Large intestine (tissue), 3 donors: ENCODE data around the gene PSMC1. TPM values are rescaled to one million over a fixed set of nuclear protein-coding genes. Genes with fewer than 3 reads are reported as not detected.

Experiments
- DNase-seq, 2 donors: peaks; one replicate each; pipeline versions ENCODE4 v3.0.0 to v3.0.0-alpha.2; 2013
- H3K27ac ChIP-seq: one replicate; pipeline ENCODE4 v1.5.1; 2013; ENCODE audit warnings: low read length
- H3K27me3 ChIP-seq: 2 replicates; pipeline ENCODE4 v1.6.1; 2013; ENCODE audit warnings: low read length; ENCODE audit not compliant: control insufficient read depth, insufficient read depth
- H3K36me3 ChIP-seq: 2 replicates; pipeline ENCODE4 v1.6.1; 2013; ENCODE audit warnings: low read length; ENCODE audit not compliant: control insufficient read depth, insufficient read depth
- H3K4me1 ChIP-seq: one replicate; pipeline ENCODE4 v1.6.1; 2013; ENCODE audit warnings: low read length; ENCODE audit not compliant: control insufficient read depth, insufficient read depth
- H3K4me3 ChIP-seq: one replicate; pipeline ENCODE4 v1.5.1; 2013; ENCODE audit warnings: low read length
- H3K9me3 ChIP-seq: one replicate; pipeline ENCODE4 v1.6.1; 2013; ENCODE audit warnings: mild to moderate bottlenecking, low read depth, low read length, moderate library complexity; ENCODE audit not compliant: control insufficient read depth
- WGBS: methylation state at CpG from one replicate; pipeline ENCODE4 v1.1.5; 2013; ENCODE audit warnings: low lambda C conversion rate; ENCODE audit not compliant: insufficient coverage; 5-methylcytosine and 5-hydroxymethylcytosine counted together
- polyA plus RNA-seq: library from polyadenylated mRNA; unstranded; fragments of 120-200 nt; gene quantifications from one replicate; pipeline ENCODE4 v1.2.1, GENCODE V29; 2013

PSMC1 gene
- polyA plus RNA-seq, 1 donor = 135 TPM

GRCh38 chr14:90248594-90248993 lies 7.8 kb upstream of the PSMC1 start:
- Histone ChIP-seq H3K4me3 (no peak overlapping the region), H3K27me3 (peaks cover 3% of the 10 kb centered on the region), H3K4me1 (no peaks in the 10 kb centered on the region), H3K9me3 (no peaks in the 10 kb centered on the region), H3K27ac (no peak overlapping the region), H3K36me3 (no peaks in the 10 kb centered on the region)
- no CpG with 5 or more reads among the region's 2 CpGs for WGBS
- no peak for DNase-seq

GRCh38 chr14:90253826-90254225 lies 2.5 kb upstream of the PSMC1 start:
- WGBS = no CpG with 5 or more reads among the region's 8 CpGs
- H3K27ac ChIP-seq = no peak overlapping the region
- no peak for DNase-seq
- peaks cover 16% of the 10 kb centered on the region for H3K27me3 ChIP-seq
- no peaks in the 10 kb centered on the region for H3K9me3 ChIP-seq
- no peaks in the 10 kb centered on the region for H3K36me3 ChIP-seq
- H3K4me1 ChIP-seq = peaks cover 5% of the 10 kb centered on the region
- H3K4me3 ChIP-seq = no peak overlapping the region

GRCh38 chr14:90255871-90256270 lies 482 bp upstream of the PSMC1 start:
- Histone ChIP-seq H3K4me1 (peaks cover 5% of the 10 kb centered on the region), H3K9me3 (no peaks in the 10 kb centered on the region), H3K27ac (no peak overlapping the region), H3K36me3 (peaks cover 7% of the 10 kb centered on the region), H3K4me3 (peak overlapping the region; percentile 96), H3K27me3 (peaks cover 16% of the 10 kb centered on the region)
- DNase-seq = no peak
- 80% methylated on average over 1 of the region's 1 CpG for WGBS

GRCh38 chr14:90263748-90264449 lies 7.5 kb downstream of the PSMC1 start:
- H3K9me3 ChIP-seq = no peaks in the 10 kb centered on the region
- DNase-seq = no peak
- no CpG with 5 or more reads among the region's 8 CpGs for WGBS
- no peaks in the 10 kb centered on the region for H3K27me3 ChIP-seq
- no peak overlapping the region for H3K4me3 ChIP-seq
- no peaks in the 10 kb centered on the region for H3K4me1 ChIP-seq
- H3K36me3 ChIP-seq = peaks cover 70% of the 10 kb centered on the region
- no peak overlapping the region for H3K27ac ChIP-seq

GRCh38 chr14:90266441-90267154 lies 10.2 kb downstream of the PSMC1 start:
- peaks cover 81% of the 10 kb centered on the region for H3K36me3 ChIP-seq
- no peak for DNase-seq
- H3K27ac ChIP-seq = no peak overlapping the region
- no peak overlapping the region for H3K4me3 ChIP-seq
- H3K27me3 ChIP-seq = no peaks in the 10 kb centered on the region
- H3K9me3 ChIP-seq = no peaks in the 10 kb centered on the region
- no CpG with 5 or more reads among the region's 9 CpGs for WGBS
- H3K4me1 ChIP-seq = no peaks in the 10 kb centered on the region

- no CpG with 5 or more reads among the region's 4 CpGs for WGBS
- Histone ChIP-seq H3K4me3 (no peak overlapping the region), H3K4me1 (no peaks in the 10 kb centered on the region), H3K9me3 (no peaks in the 10 kb centered on the region), H3K36me3 (peaks cover 86% of the 10 kb centered on the region), H3K27me3 (no peaks in the 10 kb centered on the region), H3K27ac (no peak overlapping the region)
- no peak for DNase-seq
Measured at GRCh38 chr14:90268420-90268819, 12.1 kb downstream of the PSMC1 start.

- no peaks in the 10 kb centered on the region for H3K27me3 ChIP-seq
- H3K4me1 ChIP-seq = no peaks in the 10 kb centered on the region
- peaks cover 77% of the 10 kb centered on the region for H3K36me3 ChIP-seq
- no peak overlapping the region for H3K4me3 ChIP-seq
- H3K27ac ChIP-seq = no peak overlapping the region
- 100% methylated on average over 1 of the region's 10 CpGs for WGBS
- no peak for DNase-seq
- no peaks in the 10 kb centered on the region for H3K9me3 ChIP-seq
Measured at GRCh38 chr14:90272523-90272922, 16.2 kb downstream of the PSMC1 start.

- Histone ChIP-seq H3K27ac (no peak overlapping the region), H3K27me3 (no peaks in the 10 kb centered on the region), H3K36me3 (peaks cover 79% of the 10 kb centered on the region), H3K4me3 (no peak overlapping the region), H3K9me3 (no peaks in the 10 kb centered on the region), H3K4me1 (no peaks in the 10 kb centered on the region)
- 100% methylated on average over 1 of the region's 8 CpGs for WGBS
- no peak for DNase-seq
Measured at GRCh38 chr14:90273532-90273931, 17.2 kb downstream of the PSMC1 start.

- peaks cover 79% of the 10 kb centered on the region for H3K36me3 ChIP-seq
- WGBS = no CpG with 5 or more reads among the region's 9 CpGs
Measured at GRCh38 chr14:90274019-90274418, 17.7 kb downstream of the PSMC1 start.

GRCh38 chr14:90274808-90275457 lies 18.6 kb downstream of the PSMC1 start:
- Histone ChIP-seq H3K4me3 (no peak overlapping the region), H3K36me3 (peaks cover 78% of the 10 kb centered on the region), H3K4me1 (no peaks in the 10 kb centered on the region), H3K27me3 (no peaks in the 10 kb centered on the region), H3K9me3 (no peaks in the 10 kb centered on the region), H3K27ac (no peak overlapping the region)
- DNase-seq = no peak
- WGBS = 80% methylated on average over 2 of the region's 8 CpGs

More at GRCh38 chr14:90274019-90274418, 17.7 kb downstream of the PSMC1 start:
- no peak overlapping the region for H3K4me3 ChIP-seq
- H3K27me3 ChIP-seq = no peaks in the 10 kb centered on the region
- no peak for DNase-seq
- no peak overlapping the region for H3K27ac ChIP-seq
- no peaks in the 10 kb centered on the region for H3K9me3 ChIP-seq
- H3K4me1 ChIP-seq = no peaks in the 10 kb centered on the region
